ENCODE results near the gene PBLD. TPM values are rescaled to one million over a fixed set of nuclear protein-coding genes. Genes with fewer than 3 reads are reported as not detected.

PBLD gene
- total RNA-seq (2014; rRNA removed; shearing (Covaris generic); ENCODE audit: low replicate concordance): 1.0 and 7.2 TPM in 2 replicates

DNA sequence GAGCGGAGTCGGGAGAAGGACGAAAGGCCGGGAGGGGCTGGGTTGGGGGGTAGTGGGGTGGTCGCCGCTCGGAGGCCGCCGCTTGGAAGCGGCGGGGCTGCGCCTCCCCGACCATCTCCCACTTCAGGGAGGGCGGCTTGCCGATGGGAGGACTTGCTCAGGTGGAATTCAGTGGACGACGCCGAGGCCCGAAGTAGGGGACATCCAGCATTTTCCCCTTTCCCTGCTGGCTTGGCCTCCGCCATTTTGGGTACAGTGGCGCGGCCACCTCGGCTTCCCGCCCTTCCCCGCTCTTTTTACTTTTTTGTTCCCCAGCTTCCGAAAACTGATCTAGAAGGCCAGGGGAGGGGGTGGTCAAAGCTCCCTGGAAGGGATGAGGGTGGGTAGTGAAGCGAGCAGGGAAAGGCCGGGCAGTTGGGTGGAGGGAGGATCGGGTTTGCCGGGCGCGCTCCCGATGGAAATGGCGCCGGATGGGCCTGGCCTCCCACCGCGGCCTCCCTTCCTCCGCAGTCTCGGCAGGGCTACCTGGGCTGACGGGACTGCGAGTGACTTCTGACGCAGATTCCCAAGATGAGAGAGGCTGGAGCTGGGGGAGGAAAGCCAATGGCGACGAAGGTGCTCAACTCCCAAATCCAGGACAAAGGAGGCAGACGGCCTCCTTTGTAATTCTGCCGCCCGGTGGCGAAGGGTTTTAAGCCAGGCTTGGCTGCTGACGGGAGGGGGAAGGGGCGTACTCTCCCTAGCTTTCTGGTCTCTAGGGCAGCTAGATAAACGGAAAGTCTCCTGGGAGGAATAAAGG is at the start of gene PBLD:
PBLD (minus strand) TSS at position 670 of the 799 bp plus-strand sequence. CDS start 26,084 bp downstream, outside the sequence.
- peak within 1 kb of the TSS; percentile 88 for H3K27ac ChIP-seq (ENCODE audit: low read length)
- H3K36me3 ChIP-seq (ENCODE audit: insufficient read depth, low read length): peaks cover 41% of the 10 kb centered on the region; the same call in 1 of the 2 replicates
- peak within 1 kb of the TSS; percentile 88 for H3K4me3 ChIP-seq (ENCODE audit: low read length)
- DNase-seq: peak; percentile 83
- no peaks in the 10 kb centered on the region for H3K9me2 ChIP-seq (replicated peaks; ENCODE audit: insufficient read depth, low read length)
- no peak within 1 kb of the TSS for H2AFZ ChIP-seq (ENCODE audit: low read length)
- no peaks in the 10 kb centered on the region for H3K9me3 ChIP-seq (ENCODE audit: low read length)
- peak within 1 kb of the TSS; percentile 96 for H3K9ac ChIP-seq (ENCODE audit: low read length)
- no peaks in the 10 kb centered on the region for H3K27me3 ChIP-seq (ENCODE audit: low read length)
- peaks cover 54% of the 10 kb centered on the region for H3K4me1 ChIP-seq (ENCODE audit: low read length)
- H3K4me2 ChIP-seq (ENCODE audit: low read depth, low read length, poor library complexity, severe bottlenecking): peak within 1 kb of the TSS; percentile 94
- H3K79me2 ChIP-seq (ENCODE audit: low read length): peaks cover 56% of the 10 kb centered on the region
- H4K20me1 ChIP-seq (ENCODE audit: insufficient read depth, low read depth, low read length): peaks cover 48% of the 10 kb centered on the region

DNA sequence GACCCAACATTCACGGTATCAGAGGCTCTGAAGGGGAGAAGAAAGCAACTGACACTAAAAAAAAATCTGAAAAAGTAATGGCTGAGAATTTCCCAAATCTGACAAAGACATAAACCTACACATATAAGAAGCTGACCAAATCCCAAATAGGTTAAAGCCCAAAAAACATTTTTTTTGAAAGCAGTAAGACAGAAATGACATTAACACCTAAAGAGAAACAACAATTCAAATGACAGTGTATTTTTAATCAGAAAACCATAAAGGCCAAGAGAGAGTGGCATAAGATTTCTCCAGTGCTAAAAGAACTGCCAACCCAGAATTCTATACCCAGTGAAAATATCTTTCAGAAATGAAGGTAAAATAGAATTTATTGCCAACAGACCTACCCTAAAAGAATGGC is 38.9 kb upstream of the PBLD start:
- H3K9me2 ChIP-seq (replicated peaks; ENCODE audit: insufficient read depth, low read length): no peaks in the 10 kb centered on the region

DNA sequence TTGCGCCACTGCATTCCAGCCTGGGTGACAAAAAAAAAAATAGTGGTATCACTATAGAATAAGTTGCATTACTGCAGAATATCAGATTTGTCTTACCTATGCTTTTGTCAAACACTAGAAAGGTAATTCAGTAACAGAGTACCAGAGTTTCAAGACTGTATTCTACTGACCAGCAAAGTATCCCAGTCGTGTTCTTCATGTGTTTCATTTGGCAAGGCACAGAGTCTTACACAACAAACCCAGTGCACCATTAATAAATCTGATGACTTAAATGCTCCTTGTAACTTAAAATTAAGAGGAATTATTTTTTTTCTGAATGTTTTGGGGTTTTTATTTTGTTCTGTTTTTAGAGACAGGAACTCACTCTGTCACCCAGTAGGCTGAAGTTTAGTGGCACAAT is 34.4 kb upstream of the PBLD start:
- H3K27ac ChIP-seq (ENCODE audit: low read length): no peak overlapping the region
- H3K9me3 ChIP-seq (ENCODE audit: low read length): no peaks in the 10 kb centered on the region
- no peaks in the 10 kb centered on the region for H3K79me2 ChIP-seq (ENCODE audit: low read length)

More for the DNA sequence above, 38.9 kb upstream of the PBLD start:
- no peak overlapping the region for H2AFZ ChIP-seq (ENCODE audit: low read length)
- H3K4me1 ChIP-seq (ENCODE audit: low read length): no peaks in the 10 kb centered on the region
- no peak overlapping the region for H3K4me3 ChIP-seq (ENCODE audit: low read length)
- no peaks in the 10 kb centered on the region for H3K27me3 ChIP-seq (ENCODE audit: low read length)
- H3K36me3 ChIP-seq (ENCODE audit: insufficient read depth, low read length): peaks cover 48% of the 10 kb centered on the region
- H3K4me2 ChIP-seq (ENCODE audit: low read depth, low read length, poor library complexity, severe bottlenecking): no peak overlapping the region
- DNase-seq: no peak
- no peaks in the 10 kb centered on the region for H3K79me2 ChIP-seq (ENCODE audit: low read length)
- no peak overlapping the region for H3K27ac ChIP-seq (ENCODE audit: low read length)
- H3K9ac ChIP-seq (ENCODE audit: low read length): no peak overlapping the region
- H3K9me3 ChIP-seq (ENCODE audit: low read length): peaks cover 11% of the 10 kb centered on the region
- no peaks in the 10 kb centered on the region for H4K20me1 ChIP-seq (ENCODE audit: insufficient read depth, low read depth, low read length)

DNA sequence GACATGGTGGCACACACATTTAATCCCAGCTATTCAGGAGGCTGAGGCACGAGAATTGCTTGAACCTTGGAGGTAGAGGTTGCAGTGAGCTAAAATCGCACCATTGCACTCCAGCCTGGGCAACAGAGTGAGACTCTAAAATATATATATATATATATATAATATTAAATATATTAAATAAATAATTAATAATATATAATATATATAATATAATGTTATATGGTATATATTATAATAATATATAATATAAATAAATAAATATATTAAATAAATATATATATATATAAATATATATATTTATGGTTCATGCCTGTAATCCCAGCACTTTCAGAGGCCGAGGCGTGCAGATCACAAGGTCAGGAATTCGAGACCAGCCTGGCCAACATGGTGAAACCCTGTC is 33.9 kb upstream of the PBLD start:
- no peak overlapping the region for H3K4me2 ChIP-seq (ENCODE audit: low read depth, low read length, poor library complexity, severe bottlenecking)

More for the DNA sequence above, 34.4 kb upstream of the PBLD start:
- Histone ChIP-seq H3K4me1 (ENCODE audit: low read length) (no peaks in the 10 kb centered on the region), H3K27me3 (ENCODE audit: low read length) (no peaks in the 10 kb centered on the region), H3K36me3 (ENCODE audit: insufficient read depth, low read length) (peaks cover 21% of the 10 kb centered on the region; the same call in 1 of the 2 replicates), H3K4me3 (ENCODE audit: low read length) (no peak overlapping the region), H3K9me2 (replicated peaks; ENCODE audit: insufficient read depth, low read length) (no peaks in the 10 kb centered on the region), H4K20me1 (ENCODE audit: insufficient read depth, low read depth, low read length) (no peaks in the 10 kb centered on the region), H3K4me2 (ENCODE audit: low read depth, low read length, poor library complexity, severe bottlenecking) (no peak overlapping the region), H3K9ac (ENCODE audit: low read length) (no peak overlapping the region), H2AFZ (ENCODE audit: low read length) (no peak overlapping the region)
- DNase-seq: no peak

DNA sequence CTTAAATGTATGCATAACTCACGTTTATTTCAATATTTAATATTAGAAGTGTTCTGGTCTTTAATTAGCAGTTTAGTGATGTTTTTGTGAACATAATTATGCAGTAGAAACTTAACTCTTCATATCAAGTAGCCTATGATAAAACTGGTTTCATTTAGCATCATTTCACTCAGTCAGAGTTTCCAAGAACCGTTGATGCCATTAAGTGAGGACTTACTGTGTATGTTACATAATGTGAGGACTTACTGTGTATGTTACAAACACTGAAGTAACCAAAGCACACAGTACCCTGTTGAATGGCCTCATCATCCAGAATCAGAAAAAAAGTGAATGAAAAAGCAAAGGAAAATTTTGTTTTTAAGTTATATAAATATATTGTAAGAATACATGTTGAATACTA is 32.9 kb upstream of the PBLD start:
- no peaks in the 10 kb centered on the region for H3K9me3 ChIP-seq (ENCODE audit: low read length)
- H3K79me2 ChIP-seq (ENCODE audit: low read length): no peaks in the 10 kb centered on the region
- no peak overlapping the region for H3K4me2 ChIP-seq (ENCODE audit: low read depth, low read length, poor library complexity, severe bottlenecking)

More for the DNA sequence above, 33.9 kb upstream of the PBLD start:
- DNase-seq: no peak
- H3K9ac ChIP-seq (ENCODE audit: low read length): no peak overlapping the region
- H3K27ac ChIP-seq (ENCODE audit: low read length): no peak overlapping the region
- H3K4me1 ChIP-seq (ENCODE audit: low read length): no peaks in the 10 kb centered on the region
- no peaks in the 10 kb centered on the region for H3K9me2 ChIP-seq (replicated peaks; ENCODE audit: insufficient read depth, low read length)
- no peaks in the 10 kb centered on the region for H3K27me3 ChIP-seq (ENCODE audit: low read length)
- H2AFZ ChIP-seq (ENCODE audit: low read length): no peak overlapping the region
- H4K20me1 ChIP-seq (ENCODE audit: insufficient read depth, low read depth, low read length): no peaks in the 10 kb centered on the region
- H3K9me3 ChIP-seq (ENCODE audit: low read length): no peaks in the 10 kb centered on the region
- H3K79me2 ChIP-seq (ENCODE audit: low read length): no peaks in the 10 kb centered on the region
- H3K4me3 ChIP-seq (ENCODE audit: low read length): no peak overlapping the region
- H3K36me3 ChIP-seq (ENCODE audit: insufficient read depth, low read length): peaks cover 15% of the 10 kb centered on the region; the same call in 1 of the 2 replicates

DNA sequence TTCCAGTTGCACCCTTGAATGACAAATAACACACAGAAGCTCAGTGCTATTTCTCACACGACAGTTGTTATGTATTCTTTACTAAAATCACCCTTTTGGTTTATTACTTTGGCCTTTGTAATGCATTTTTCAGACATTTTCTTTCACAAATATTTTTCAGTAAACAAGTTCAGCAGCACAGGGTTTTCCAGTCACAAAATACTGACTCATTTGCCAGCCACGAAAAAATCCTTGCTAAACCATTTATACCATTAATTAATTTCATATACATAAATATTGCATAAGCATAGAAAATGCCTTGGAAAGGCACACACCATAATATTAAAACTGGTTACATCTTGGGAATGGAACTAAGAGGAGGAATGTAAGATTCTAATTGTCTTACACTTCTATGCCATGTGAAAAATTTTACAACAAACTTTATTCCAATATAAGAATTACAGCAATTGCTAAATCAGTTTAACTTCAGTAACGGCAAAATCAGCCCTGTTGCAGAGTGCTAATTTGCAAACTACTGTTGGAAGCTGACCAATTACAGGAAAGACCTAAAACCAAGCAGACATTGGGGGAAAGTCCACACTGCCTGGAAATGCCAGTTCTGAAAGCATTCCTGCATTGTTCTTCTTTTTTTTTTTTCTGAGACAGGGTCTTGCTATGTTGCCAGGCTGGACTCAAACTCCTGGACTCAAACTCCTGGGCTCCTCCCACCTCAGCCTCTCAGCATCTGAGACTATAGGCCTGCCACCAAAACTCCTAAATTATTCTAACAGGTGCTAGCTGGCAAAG is 31.6 kb upstream of the PBLD start:
- Histone ChIP-seq H3K4me1 (ENCODE audit: low read length) (no peaks in the 10 kb centered on the region), H4K20me1 (ENCODE audit: insufficient read depth, low read depth, low read length) (no peaks in the 10 kb centered on the region), H2AFZ (ENCODE audit: low read length) (no peak overlapping the region), H3K9me3 (ENCODE audit: low read length) (no peaks in the 10 kb centered on the region), H3K4me3 (ENCODE audit: low read length) (no peak overlapping the region), H3K36me3 (ENCODE audit: insufficient read depth, low read length) (peaks cover 8% of the 10 kb centered on the region; the same call in 1 of the 2 replicates), H3K79me2 (ENCODE audit: low read length) (no peaks in the 10 kb centered on the region), H3K9ac (ENCODE audit: low read length) (no peak overlapping the region), H3K4me2 (ENCODE audit: low read depth, low read length, poor library complexity, severe bottlenecking) (no peak overlapping the region), H3K9me2 (replicated peaks; ENCODE audit: insufficient read depth, low read length) (no peaks in the 10 kb centered on the region), H3K27me3 (ENCODE audit: low read length) (no peaks in the 10 kb centered on the region), H3K27ac (ENCODE audit: low read length) (no peak overlapping the region)
- no peak for DNase-seq

More for the DNA sequence above, 32.9 kb upstream of the PBLD start:
- H3K36me3 ChIP-seq (ENCODE audit: insufficient read depth, low read length): peaks cover 12% of the 10 kb centered on the region; the same call in 1 of the 2 replicates
- no peaks in the 10 kb centered on the region for H3K9me2 ChIP-seq (replicated peaks; ENCODE audit: insufficient read depth, low read length)
- H3K27ac ChIP-seq (ENCODE audit: low read length): no peak overlapping the region
- H3K4me1 ChIP-seq (ENCODE audit: low read length): no peaks in the 10 kb centered on the region
- DNase-seq: no peak
- H3K4me3 ChIP-seq (ENCODE audit: low read length): no peak overlapping the region
- H4K20me1 ChIP-seq (ENCODE audit: insufficient read depth, low read depth, low read length): no peaks in the 10 kb centered on the region
- H3K9ac ChIP-seq (ENCODE audit: low read length): no peak overlapping the region
- H3K27me3 ChIP-seq (ENCODE audit: low read length): no peaks in the 10 kb centered on the region
- no peak overlapping the region for H2AFZ ChIP-seq (ENCODE audit: low read length)

DNA sequence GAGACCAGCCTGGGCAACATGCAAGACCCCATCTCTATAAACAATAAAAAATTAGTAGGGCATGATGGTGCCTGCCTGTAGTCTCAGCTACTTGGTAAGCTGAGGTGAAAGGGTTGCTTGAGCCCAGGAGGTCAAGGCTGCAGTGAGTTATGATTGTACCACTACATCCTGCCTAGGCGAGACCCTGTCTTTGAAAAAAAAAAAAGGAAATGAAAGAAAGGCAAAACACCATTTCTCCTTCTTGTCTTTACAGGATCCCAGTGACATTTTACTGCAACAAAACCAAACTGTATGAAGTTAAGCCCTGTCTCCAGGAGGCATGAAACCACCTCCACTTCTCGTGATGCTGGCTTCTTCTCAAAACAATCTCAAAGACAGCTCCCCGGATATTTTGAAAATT is 29.9 kb upstream of the PBLD start:
- Histone ChIP-seq H2AFZ (ENCODE audit: low read length) (no peak overlapping the region), H3K27me3 (ENCODE audit: low read length) (no peaks in the 10 kb centered on the region), H4K20me1 (ENCODE audit: insufficient read depth, low read depth, low read length) (no peaks in the 10 kb centered on the region), H3K4me3 (ENCODE audit: low read length) (no peak overlapping the region), H3K4me2 (ENCODE audit: low read depth, low read length, poor library complexity, severe bottlenecking) (no peak overlapping the region), H3K9ac (ENCODE audit: low read length) (no peak overlapping the region), H3K9me2 (replicated peaks; ENCODE audit: insufficient read depth, low read length) (no peaks in the 10 kb centered on the region), H3K4me1 (ENCODE audit: low read length) (no peaks in the 10 kb centered on the region), H3K9me3 (ENCODE audit: low read length) (no peaks in the 10 kb centered on the region), H3K79me2 (ENCODE audit: low read length) (no peaks in the 10 kb centered on the region), H3K27ac (ENCODE audit: low read length) (no peak overlapping the region), H3K36me3 (ENCODE audit: insufficient read depth, low read length) (peaks cover 8% of the 10 kb centered on the region; the same call in 1 of the 2 replicates)
- no peak for DNase-seq

DNA sequence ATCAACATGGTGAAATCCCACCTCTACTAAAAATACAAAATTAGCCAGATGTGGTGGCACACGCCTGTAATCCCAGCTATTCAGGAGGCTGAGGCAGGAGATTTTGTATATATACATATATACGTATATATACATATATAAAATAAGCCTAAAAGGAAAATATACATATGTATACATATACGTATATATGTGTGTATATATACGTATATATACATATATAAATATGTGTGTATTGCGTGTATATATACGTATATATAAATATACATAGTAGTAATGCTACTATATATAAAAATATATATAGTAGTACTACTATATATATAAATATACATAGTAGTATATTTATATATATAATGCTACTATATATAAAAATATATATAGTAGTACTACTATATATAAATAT is 26.5 kb upstream of the PBLD start:
- DNase-seq: no peak
- no peaks in the 10 kb centered on the region for H3K9me3 ChIP-seq (ENCODE audit: low read length)
- no peaks in the 10 kb centered on the region for H4K20me1 ChIP-seq (ENCODE audit: insufficient read depth, low read depth, low read length)
- no peak overlapping the region for H3K4me3 ChIP-seq (ENCODE audit: low read length)
- no peaks in the 10 kb centered on the region for H3K79me2 ChIP-seq (ENCODE audit: low read length)
- H3K4me1 ChIP-seq (ENCODE audit: low read length): no peaks in the 10 kb centered on the region
- H3K36me3 ChIP-seq (ENCODE audit: insufficient read depth, low read length): peaks cover 11% of the 10 kb centered on the region; the same call in 1 of the 2 replicates
- no peak overlapping the region for H3K27ac ChIP-seq (ENCODE audit: low read length)
- no peak overlapping the region for H3K4me2 ChIP-seq (ENCODE audit: low read depth, low read length, poor library complexity, severe bottlenecking)
- no peaks in the 10 kb centered on the region for H3K27me3 ChIP-seq (ENCODE audit: low read length)
- H2AFZ ChIP-seq (ENCODE audit: low read length): no peak overlapping the region
- no peak overlapping the region for H3K9ac ChIP-seq (ENCODE audit: low read length)
- H3K9me2 ChIP-seq (replicated peaks; ENCODE audit: insufficient read depth, low read length): no peaks in the 10 kb centered on the region
